Astrocyte of the hippocampus (primary cell): Measurements from ENCODE around the gene PAFAH2.
A peak's percentile ranks its signal among the peaks of the same experiment; 100 is the strongest.

Experiments used
- DNase-seq: peaks from one replicate; pipeline ENCODE4 v3.0.0; 2011; ENCODE audit warnings: low read depth, low spot score

PAFAH2 gene

GRCh38 chr1:26031196-26031595 is 33.3 kb upstream of the PAFAH2 start:
- no peak for DNase-seq

GRCh38 chr1:26029864-26030481 is 32.1 kb upstream of the PAFAH2 start:
- no peak for DNase-seq

GRCh38 chr1:26029054-26029863 is 31.4 kb upstream of the PAFAH2 start:
- no peak for DNase-seq

- DNase-seq: no peak
Measured at GRCh38 chr1:26028490-26028980, 30.7 kb upstream of the PAFAH2 start.

- no peak for DNase-seq
Measured at GRCh38 chr1:26027716-26028489, 30.0 kb upstream of the PAFAH2 start.

GRCh38 chr1:26025517-26025916 is 27.7 kb upstream of the PAFAH2 start:
- DNase-seq: no peak

- DNase-seq: no peak
Measured at GRCh38 chr1:26025060-26025459, 27.2 kb upstream of the PAFAH2 start.

GRCh38 chr1:26023826-26024225 is 26.0 kb upstream of the PAFAH2 start:
- no peak for DNase-seq

GRCh38 chr1:26023009-26023408 is 25.1 kb upstream of the PAFAH2 start:
- DNase-seq: no peak

- DNase-seq: no peak
Measured at GRCh38 chr1:26022404-26022779, 24.5 kb upstream of the PAFAH2 start.

GRCh38 chr1:26021647-26022403 is 24.0 kb upstream of the PAFAH2 start, which contains the start of gene EXTL1:
EXTL1 (plus strand) TSS chr1:26021775; CDS start chr1:26022647, 872 bp downstream.
- peak; percentile 78 for DNase-seq

GRCh38 chr1:26020941-26021646 is 23.2 kb upstream of the PAFAH2 start:
- no peak for DNase-seq

GRCh38 chr1:26020330-26020768 is 22.5 kb upstream of the PAFAH2 start:
- peak; percentile 62 for DNase-seq

GRCh38 chr1:26019641-26020315 is 21.9 kb upstream of the PAFAH2 start:
- peak; percentile 45 for DNase-seq

GRCh38 chr1:26017606-26018005 is 19.7 kb upstream of the PAFAH2 start:
- peak; percentile 35 for DNase-seq

- no peak for DNase-seq
Measured at GRCh38 chr1:26016953-26017545, 19.2 kb upstream of the PAFAH2 start.

GRCh38 chr1:26016258-26016952 is 18.5 kb upstream of the PAFAH2 start:
- DNase-seq: no peak

- no peak for DNase-seq
Measured at GRCh38 chr1:26015358-26015757, 17.5 kb upstream of the PAFAH2 start.

GRCh38 chr1:26014179-26014578 is 16.3 kb upstream of the PAFAH2 start:
- DNase-seq: no peak
